ENCODE data around the gene PTK7.

- TF ChIP-seq GATA2 (IDR thresholded peaks at IDR 0.05; ENCODE audit: low read depth, low read length): no peak
- no peak for TF ChIP-seq GATA3 (IDR thresholded peaks at IDR 0.05; ENCODE audit: low read depth, low read length)
Observed at GRCh38 chr6:43055966-43056365, 20.1 kb upstream of the PTK7 start.
